GM12872 (cell line): ENCODE results near the gene CLTCL1.

ENCODE experiments used
- CTCF ChIP-seq: IDR thresholded peaks from 3 replicates; pipeline ENCODE4 v1.5.1; 2011; ENCODE audit warnings: low read depth, mild to moderate bottlenecking, low read length, moderate library complexity; ENCODE audit not compliant: insufficient read depth

Gene CLTCL1

GRCh38 chr22:19146215-19146968, 145.1 kb downstream of the CLTCL1 start:
- TF ChIP-seq CTCF = no peak

- no peak for TF ChIP-seq CTCF
Observed at GRCh38 chr22:19143967-19144400, 147.5 kb downstream of the CLTCL1 start.

- TF ChIP-seq CTCF = no peak
Observed at GRCh38 chr22:19143212-19143611, 148.3 kb downstream of the CLTCL1 start.

GRCh38 chr22:19142394-19142793, 149.1 kb downstream of the CLTCL1 start:
- TF ChIP-seq CTCF = no peak

GRCh38 chr22:19139974-19140373, 151.5 kb downstream of the CLTCL1 start:
- TF ChIP-seq CTCF = no peak

- TF ChIP-seq CTCF = no peak
Observed at GRCh38 chr22:19139001-19139356, 152.5 kb downstream of the CLTCL1 start.

GRCh38 chr22:19138217-19139000, 153.1 kb downstream of the CLTCL1 start:
- TF ChIP-seq CTCF = no peak
